Measurements from ENCODE around the gene GAB4. TPM values are rescaled to one million over a fixed set of nuclear protein-coding genes. Genes with fewer than 3 reads are reported as not detected.

GAB4 gene
- total and polyA plus RNA-seq, 2 donors (not counting 3 experiments of a cell fraction or from before 2014, with no cell fraction given), result not detected

GRCh38 chr22:16925407-16925966, 82.5 kb downstream of the GAB4 start:
- Histone ChIP-seq H3K9me3 (replicated peaks; ENCODE audit: control insufficient read depth, insufficient read depth, low read length) (no peaks in the 10 kb centered on the region), H3K27me3 (ENCODE audit: control insufficient read depth in 2 of 2, insufficient read depth in 2 of 2, low read length in 2 of 2) (no peaks in the 10 kb centered on the region), H3K4me1 (ENCODE audit: control insufficient read depth, extremely low read depth, insufficient read depth, low read length) (no peaks in the 10 kb centered on the region), H3K9ac (replicated peaks; ENCODE audit: extremely low read depth, insufficient read depth, low read length) (no peak overlapping the region), H3K4me2 (ENCODE audit: insufficient read depth, low read length) (no peak overlapping the region), H4K20me1 (replicated peaks; ENCODE audit: control insufficient read depth, extremely low read depth, insufficient read depth, low read length) (no peaks in the 10 kb centered on the region), H3K9me1 (replicated peaks; ENCODE audit: control insufficient read depth, extremely low read depth, insufficient read depth, low read length) (no peaks in the 10 kb centered on the region), H3K4me3 (replicated peaks in 1 of 3; ENCODE audit: insufficient read depth in 1 of 3, low read depth in 1 of 3, low read length in 3 of 3) (no peak overlapping the region), H2AFZ (ENCODE audit: low read depth, low read length) (no peak overlapping the region), H3K27ac (ENCODE audit: insufficient read depth, low read depth, low read length) (no peak overlapping the region), H3K36me3 (ENCODE audit: control insufficient read depth in 2 of 2, extremely low read depth in 1 of 2, insufficient read depth in 2 of 2, low read length in 2 of 2) (no peaks in the 10 kb centered on the region), H3K79me2 (ENCODE audit: control insufficient read depth, insufficient read depth, low read length) (no peaks in the 10 kb centered on the region)
- DNase-seq (ENCODE audit: low read depth, low spot score) (no peak), FAIRE-seq (no peak)
- TF ChIP-seq FOS (IDR thresholded peaks at IDR 0.05; ENCODE audit: borderline replicate concordance, insufficient read depth, low read length) (no peak), CTCF (IDR thresholded peaks at IDR 0.05; ENCODE audit: extremely low read depth in 1 of 2, insufficient read depth in 1 of 2, low read depth in 1 of 2, low read length in 2 of 2) (no peak), MYC (IDR thresholded peaks at IDR 0.05; ENCODE audit: low read depth, low read length) (no peak), GATA2 (IDR thresholded peaks at IDR 0.05; ENCODE audit: insufficient read depth, insufficient read length, low read depth, low read length) (no peak), MAX (IDR thresholded peaks at IDR 0.05; ENCODE audit: insufficient read depth, insufficient read length) (no peak), POLR2AphosphoS5 (IDR thresholded peaks at IDR 0.05; ENCODE audit: insufficient read depth, low read depth, low read length) (no peak), JUN (IDR thresholded peaks at IDR 0.05; ENCODE audit: borderline replicate concordance, insufficient read depth, insufficient read length, low read depth) (no peak), EZH2 (IDR thresholded peaks at IDR 0.05; ENCODE audit: borderline replicate concordance, low read depth, low read length, severe bottlenecking) (no peak), POLR2A (IDR thresholded peaks at IDR 0.05; ENCODE audit: low read depth, low read length) (no peak)
- BruUV-seq (replicated peaks), result no TSS peak
- intact Hi-C loops (cut with micrococcal nuclease), result no loop called here
- POLR2A ChIA-PET, result no interaction called here
- dilution Hi-C loops (cut with MboI; ENCODE audit: extremely low pct_ligation_motif_present, low sequenced_read_pairs), result no loop called here
- CTCF ChIA-PET, result interaction anchor here (2.5 kb wide), 1 partner anchor 133 kb away, joined by 8 read pairs; no protein-coding TSS in a partner anchor
